ENCODE measurements around the gene TMC3.

The TMC3 gene

GRCh38 chr15:81407718-81408117 lies 33.7 kb upstream of the TMC3 start:
- H3K27me3 ChIP-seq (ENCODE audit: control insufficient read depth in 1 of 2, insufficient read depth in 2 of 2, low read length in 2 of 2): no peaks in the 10 kb centered on the region
- no peak overlapping the region for H3K27ac ChIP-seq (ENCODE audit: low read length)
- H3K36me3 ChIP-seq (ENCODE audit: control insufficient read depth in 2 of 2, insufficient read depth in 2 of 2, low read length in 2 of 2): no peaks in the 10 kb centered on the region
- no peak overlapping the region for H3K4me3 ChIP-seq (ENCODE audit: low read length in 2 of 2)
- H3K9me3 ChIP-seq (ENCODE audit: control insufficient read depth in 2 of 2, low read length in 2 of 2): no peaks in the 10 kb centered on the region
- H3K4me1 ChIP-seq (ENCODE audit: control insufficient read depth, insufficient read depth, low read length): peaks cover 7% of the 10 kb centered on the region
- H3K9ac ChIP-seq (ENCODE audit: low read length in 2 of 2): no peak overlapping the region

- H3K4me3 ChIP-seq (ENCODE audit: low read length in 2 of 2): no peak overlapping the region
- no peak overlapping the region for H3K27ac ChIP-seq (ENCODE audit: low read length)
- H3K9ac ChIP-seq (ENCODE audit: low read length in 2 of 2): no peak overlapping the region
- H3K36me3 ChIP-seq (ENCODE audit: control insufficient read depth in 2 of 2, insufficient read depth in 2 of 2, low read length in 2 of 2): no peaks in the 10 kb centered on the region
- H3K27me3 ChIP-seq (ENCODE audit: control insufficient read depth in 1 of 2, insufficient read depth in 2 of 2, low read length in 2 of 2): no peaks in the 10 kb centered on the region
- H3K9me3 ChIP-seq (ENCODE audit: control insufficient read depth in 2 of 2, low read length in 2 of 2): no peaks in the 10 kb centered on the region
- peaks cover 7% of the 10 kb centered on the region for H3K4me1 ChIP-seq (ENCODE audit: control insufficient read depth, insufficient read depth, low read length)
These were observed 33.2 kb upstream of the TMC3 start for GRCh38 chr15:81407176-81407575.

- Histone ChIP-seq H3K36me3 (ENCODE audit: control insufficient read depth in 2 of 2, insufficient read depth in 2 of 2, low read length in 2 of 2) (no peaks in the 10 kb centered on the region), H3K27ac (ENCODE audit: low read length) (no peak overlapping the region), H3K9ac (ENCODE audit: low read length in 2 of 2) (no peak overlapping the region), H3K4me1 (ENCODE audit: control insufficient read depth, insufficient read depth, low read length) (no peaks in the 10 kb centered on the region), H3K9me3 (ENCODE audit: control insufficient read depth in 2 of 2, low read length in 2 of 2) (no peaks in the 10 kb centered on the region), H3K27me3 (ENCODE audit: control insufficient read depth in 1 of 2, insufficient read depth in 2 of 2, low read length in 2 of 2) (no peaks in the 10 kb centered on the region), H3K4me3 (ENCODE audit: low read length in 2 of 2) (no peak overlapping the region)
These were observed 26.7 kb upstream of the TMC3 start for GRCh38 chr15:81400640-81401236.

GRCh38 chr15:81398910-81399551 lies 25.0 kb upstream of the TMC3 start:
- Histone ChIP-seq H3K9me3 (ENCODE audit: control insufficient read depth in 2 of 2, low read length in 2 of 2) (no peaks in the 10 kb centered on the region), H3K4me3 (ENCODE audit: low read length in 2 of 2) (no peak overlapping the region), H3K27ac (ENCODE audit: low read length) (no peak overlapping the region)

GRCh38 chr15:81398456-81398855 lies 24.4 kb upstream of the TMC3 start:
- no peaks in the 10 kb centered on the region for H3K9me3 ChIP-seq (ENCODE audit: control insufficient read depth in 2 of 2, low read length in 2 of 2)

More at GRCh38 chr15:81398910-81399551, 25.0 kb upstream of the TMC3 start:
- H3K27me3 ChIP-seq (ENCODE audit: control insufficient read depth in 1 of 2, insufficient read depth in 2 of 2, low read length in 2 of 2): no peaks in the 10 kb centered on the region
- no peaks in the 10 kb centered on the region for H3K4me1 ChIP-seq (ENCODE audit: control insufficient read depth, insufficient read depth, low read length)
- no peak overlapping the region for H3K9ac ChIP-seq (ENCODE audit: low read length in 2 of 2)
- no peaks in the 10 kb centered on the region for H3K36me3 ChIP-seq (ENCODE audit: control insufficient read depth in 2 of 2, insufficient read depth in 2 of 2, low read length in 2 of 2)

GRCh38 chr15:81394603-81395002 lies 20.6 kb upstream of the TMC3 start:
- Histone ChIP-seq H3K27me3 (ENCODE audit: control insufficient read depth in 1 of 2, insufficient read depth in 2 of 2, low read length in 2 of 2) (no peaks in the 10 kb centered on the region), H3K9me3 (ENCODE audit: control insufficient read depth in 2 of 2, low read length in 2 of 2) (no peaks in the 10 kb centered on the region), H3K9ac (ENCODE audit: low read length in 2 of 2) (no peak overlapping the region), H3K27ac (ENCODE audit: low read length) (no peak overlapping the region), H3K4me1 (ENCODE audit: control insufficient read depth, insufficient read depth, low read length) (no peaks in the 10 kb centered on the region), H3K4me3 (ENCODE audit: low read length in 2 of 2) (no peak overlapping the region), H3K36me3 (ENCODE audit: control insufficient read depth in 2 of 2, insufficient read depth in 2 of 2, low read length in 2 of 2) (no peaks in the 10 kb centered on the region)

More at GRCh38 chr15:81398456-81398855, 24.4 kb upstream of the TMC3 start:
- Histone ChIP-seq H3K9ac (ENCODE audit: low read length in 2 of 2) (no peak overlapping the region), H3K27me3 (ENCODE audit: control insufficient read depth in 1 of 2, insufficient read depth in 2 of 2, low read length in 2 of 2) (no peaks in the 10 kb centered on the region), H3K36me3 (ENCODE audit: control insufficient read depth in 2 of 2, insufficient read depth in 2 of 2, low read length in 2 of 2) (no peaks in the 10 kb centered on the region), H3K4me1 (ENCODE audit: control insufficient read depth, insufficient read depth, low read length) (no peaks in the 10 kb centered on the region), H3K27ac (ENCODE audit: low read length) (no peak overlapping the region), H3K4me3 (ENCODE audit: low read length in 2 of 2) (no peak overlapping the region)

GRCh38 chr15:81391657-81392056 lies 17.6 kb upstream of the TMC3 start:
- H3K4me3 ChIP-seq (ENCODE audit: low read length in 2 of 2): no peak overlapping the region
- H3K9me3 ChIP-seq (ENCODE audit: control insufficient read depth in 2 of 2, low read length in 2 of 2): no peaks in the 10 kb centered on the region
- H3K36me3 ChIP-seq (ENCODE audit: control insufficient read depth in 2 of 2, insufficient read depth in 2 of 2, low read length in 2 of 2): no peaks in the 10 kb centered on the region
- no peaks in the 10 kb centered on the region for H3K4me1 ChIP-seq (ENCODE audit: control insufficient read depth, insufficient read depth, low read length)
- no peaks in the 10 kb centered on the region for H3K27me3 ChIP-seq (ENCODE audit: control insufficient read depth in 1 of 2, insufficient read depth in 2 of 2, low read length in 2 of 2)
- H3K9ac ChIP-seq (ENCODE audit: low read length in 2 of 2): no peak overlapping the region
- no peak overlapping the region for H3K27ac ChIP-seq (ENCODE audit: low read length)

- no peak overlapping the region for H3K27ac ChIP-seq (ENCODE audit: low read length)
- no peak overlapping the region for H3K4me3 ChIP-seq (ENCODE audit: low read length in 2 of 2)
- H3K4me1 ChIP-seq (ENCODE audit: control insufficient read depth, insufficient read depth, low read length): no peaks in the 10 kb centered on the region
- H3K9me3 ChIP-seq (ENCODE audit: control insufficient read depth in 2 of 2, low read length in 2 of 2): peaks cover 0 to 2% of the 10 kb centered on the region in 2 donors
- H3K36me3 ChIP-seq (ENCODE audit: control insufficient read depth in 2 of 2, insufficient read depth in 2 of 2, low read length in 2 of 2): no peaks in the 10 kb centered on the region
- no peak overlapping the region for H3K9ac ChIP-seq (ENCODE audit: low read length in 2 of 2)
- no peaks in the 10 kb centered on the region for H3K27me3 ChIP-seq (ENCODE audit: control insufficient read depth in 1 of 2, insufficient read depth in 2 of 2, low read length in 2 of 2)
These were observed 14.4 kb upstream of the TMC3 start for GRCh38 chr15:81388436-81388770.

- no peak overlapping the region for H3K4me3 ChIP-seq (ENCODE audit: low read length in 2 of 2)
- no peak overlapping the region for H3K9ac ChIP-seq (ENCODE audit: low read length in 2 of 2)
- peaks cover 0 to 2% of the 10 kb centered on the region in 2 donors for H3K9me3 ChIP-seq (ENCODE audit: control insufficient read depth in 2 of 2, low read length in 2 of 2)
- H3K4me1 ChIP-seq (ENCODE audit: control insufficient read depth, insufficient read depth, low read length): no peaks in the 10 kb centered on the region
- no peaks in the 10 kb centered on the region for H3K27me3 ChIP-seq (ENCODE audit: control insufficient read depth in 1 of 2, insufficient read depth in 2 of 2, low read length in 2 of 2)
- no peak overlapping the region for H3K27ac ChIP-seq (ENCODE audit: low read length)
- H3K36me3 ChIP-seq (ENCODE audit: control insufficient read depth in 2 of 2, insufficient read depth in 2 of 2, low read length in 2 of 2): no peaks in the 10 kb centered on the region
These were observed 13.8 kb upstream of the TMC3 start for GRCh38 chr15:81387621-81388435.

- H3K27ac ChIP-seq (ENCODE audit: low read length): no peak overlapping the region
- H3K9ac ChIP-seq (ENCODE audit: low read length in 2 of 2): no peak overlapping the region
- H3K9me3 ChIP-seq (ENCODE audit: control insufficient read depth in 2 of 2, low read length in 2 of 2): peaks cover 0 to 2% of the 10 kb centered on the region in 2 donors
- H3K4me1 ChIP-seq (ENCODE audit: control insufficient read depth, insufficient read depth, low read length): no peaks in the 10 kb centered on the region
- no peaks in the 10 kb centered on the region for H3K36me3 ChIP-seq (ENCODE audit: control insufficient read depth in 2 of 2, insufficient read depth in 2 of 2, low read length in 2 of 2)
- H3K27me3 ChIP-seq (ENCODE audit: control insufficient read depth in 1 of 2, insufficient read depth in 2 of 2, low read length in 2 of 2): no peaks in the 10 kb centered on the region
- H3K4me3 ChIP-seq (ENCODE audit: low read length in 2 of 2): no peak overlapping the region
These were observed 12.9 kb upstream of the TMC3 start for GRCh38 chr15:81386947-81387346.

- no peaks in the 10 kb centered on the region for H3K27me3 ChIP-seq (ENCODE audit: control insufficient read depth in 1 of 2, insufficient read depth in 2 of 2, low read length in 2 of 2)
- no peaks in the 10 kb centered on the region for H3K36me3 ChIP-seq (ENCODE audit: control insufficient read depth in 2 of 2, insufficient read depth in 2 of 2, low read length in 2 of 2)
- no peak overlapping the region for H3K27ac ChIP-seq (ENCODE audit: low read length)
- no peak overlapping the region for H3K4me3 ChIP-seq (ENCODE audit: low read length in 2 of 2)
- no peaks in the 10 kb centered on the region for H3K4me1 ChIP-seq (ENCODE audit: control insufficient read depth, insufficient read depth, low read length)
- peaks cover 0 to 2% of the 10 kb centered on the region in 2 donors for H3K9me3 ChIP-seq (ENCODE audit: control insufficient read depth in 2 of 2, low read length in 2 of 2)
- H3K9ac ChIP-seq (ENCODE audit: low read length in 2 of 2): no peak overlapping the region
These were observed 11.7 kb upstream of the TMC3 start for GRCh38 chr15:81385721-81386076.
